GM10847 (cell line): ENCODE measurements around the gene NCKAP5.

Source experiments
- POLR2A ChIP-seq: IDR thresholded peaks from 2 replicates; pipeline ENCODE4 v1.6.1; 2011; ENCODE audit not compliant: insufficient read length; ENCODE audit errors: extremely low read depth

Gene NCKAP5

GRCh38 chr2:132715386-132716351 lies 852.6 kb downstream of the NCKAP5 start:
- no peak for TF ChIP-seq POLR2A

DNA sequence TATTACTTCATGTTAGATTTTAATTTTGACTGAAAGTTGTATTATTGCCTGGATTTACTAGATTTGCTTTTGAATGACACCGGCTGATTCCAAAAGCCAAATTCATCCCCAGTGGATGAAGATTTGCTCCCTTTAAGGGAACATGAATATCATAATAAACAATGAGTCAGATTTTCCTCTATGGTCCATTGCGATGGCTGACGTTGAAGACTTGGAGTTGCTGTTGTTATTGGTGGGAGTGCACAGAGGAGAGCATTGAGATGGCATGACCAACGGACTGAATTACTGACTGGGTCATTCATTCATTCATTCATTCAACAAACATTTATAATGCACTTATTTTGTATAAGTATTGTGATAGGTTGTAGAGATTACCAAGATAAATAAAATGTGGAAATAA lies 864.9 kb downstream of the NCKAP5 start:
- TF ChIP-seq POLR2A, result no peak

- TF ChIP-seq POLR2A, result no peak
Observed at GRCh38 chr2:132701810-132702209, 866.5 kb downstream of the NCKAP5 start.

DNA sequence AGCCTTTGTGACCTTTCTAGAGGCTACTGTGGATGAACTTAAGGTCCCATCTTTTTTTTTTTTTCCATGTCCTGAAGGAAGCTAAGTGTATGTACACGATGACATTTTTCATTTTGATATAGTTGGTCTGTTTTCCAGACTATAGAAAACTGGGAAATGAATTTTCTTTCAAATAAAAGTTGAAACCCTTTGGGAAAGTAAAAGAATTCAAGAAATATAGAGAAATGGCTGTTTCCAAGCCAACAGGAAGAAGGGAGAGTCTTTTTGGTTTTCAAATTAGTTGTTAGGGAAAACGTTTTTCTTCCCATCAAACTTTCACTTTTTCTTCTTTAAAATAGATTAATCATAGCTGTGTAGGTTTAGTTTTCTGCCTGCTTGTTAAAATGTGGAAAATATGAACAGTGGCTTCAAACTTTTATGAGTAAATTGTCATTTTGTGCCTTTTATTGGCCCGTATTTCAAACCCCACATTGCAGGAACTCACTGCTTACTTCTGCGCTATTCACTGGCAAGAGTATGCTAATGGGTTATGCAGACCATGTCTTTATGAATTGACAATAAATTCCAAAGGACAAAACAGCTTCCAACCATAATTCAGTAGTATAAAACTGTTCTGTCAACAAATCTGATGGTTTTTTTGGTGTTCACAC lies 870.6 kb downstream of the NCKAP5 start:
- no peak for TF ChIP-seq POLR2A

DNA sequence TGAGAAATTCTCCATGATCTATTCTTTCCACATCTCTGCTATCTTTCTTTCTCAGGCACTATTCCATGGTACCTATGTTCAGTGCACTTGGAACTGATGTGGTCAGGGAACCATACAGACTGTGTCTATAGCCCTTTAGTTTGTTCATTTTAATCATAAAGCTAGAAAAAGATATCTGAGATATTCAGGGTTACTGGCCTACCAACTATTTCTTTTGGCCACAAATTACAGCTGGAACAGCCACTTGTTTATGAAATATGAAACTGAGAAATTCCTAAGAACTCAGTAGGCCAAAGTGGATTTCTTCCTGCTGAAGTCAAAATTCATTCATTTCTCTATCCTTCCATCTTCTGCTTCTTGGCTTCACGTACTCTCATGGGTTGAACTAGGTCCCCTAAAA lies 875.4 kb downstream of the NCKAP5 start:
- TF ChIP-seq POLR2A, result no peak

GRCh38 chr2:132691556-132691955 lies 876.7 kb downstream of the NCKAP5 start:
- no peak for TF ChIP-seq POLR2A

DNA sequence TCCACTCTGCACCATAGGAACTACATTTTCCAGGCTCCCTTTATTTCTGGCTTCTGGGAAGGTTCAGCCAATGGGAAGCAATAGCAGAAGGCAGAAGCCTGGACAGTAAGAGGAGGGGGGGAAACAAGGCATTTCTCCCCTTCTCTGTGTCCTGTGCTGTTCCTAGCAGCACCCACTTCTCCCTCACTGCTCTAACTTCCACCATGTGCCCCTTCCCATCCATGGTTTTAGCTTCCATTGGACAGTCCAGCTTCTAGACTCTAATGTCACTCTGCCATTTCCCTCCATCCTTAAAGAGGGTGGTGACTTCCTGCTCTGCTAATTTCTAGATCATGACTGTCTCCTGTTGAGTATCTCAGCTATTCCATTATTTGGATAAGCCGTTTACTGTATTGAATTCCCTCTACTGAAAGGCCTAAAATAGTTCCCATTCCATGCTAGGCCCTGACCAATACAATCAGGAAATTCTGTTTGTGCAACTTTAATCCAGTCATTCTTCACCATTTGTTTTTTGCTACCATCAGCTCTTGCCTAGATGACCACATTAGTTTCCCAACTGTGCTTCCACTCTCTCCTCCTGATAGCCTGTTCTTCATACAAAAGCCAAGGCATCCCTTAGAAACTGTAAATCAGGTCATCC lies 877.5 kb downstream of the NCKAP5 start:
- no peak for TF ChIP-seq POLR2A

DNA sequence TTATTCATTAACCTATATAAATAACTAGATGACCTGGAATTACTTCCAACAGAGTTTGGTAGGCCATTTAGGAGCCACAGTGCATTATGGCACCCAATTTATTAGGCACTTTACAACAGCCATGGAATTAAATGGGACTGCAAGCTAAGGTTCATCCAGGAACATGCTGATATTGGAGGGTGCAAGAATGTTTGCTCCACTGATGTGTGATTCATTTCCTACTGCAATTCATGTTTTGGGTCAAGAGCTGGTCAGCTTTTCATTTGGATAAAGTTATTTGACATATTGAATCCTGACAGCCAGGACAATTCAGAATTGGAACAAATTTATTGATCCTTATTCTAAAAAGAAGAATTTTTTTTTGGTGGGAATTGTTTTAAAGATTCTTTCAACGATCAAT lies 886.5 kb downstream of the NCKAP5 start:
- no peak for TF ChIP-seq POLR2A

- no peak for TF ChIP-seq POLR2A
Observed at GRCh38 chr2:132680544-132680943, 887.7 kb downstream of the NCKAP5 start.

DNA sequence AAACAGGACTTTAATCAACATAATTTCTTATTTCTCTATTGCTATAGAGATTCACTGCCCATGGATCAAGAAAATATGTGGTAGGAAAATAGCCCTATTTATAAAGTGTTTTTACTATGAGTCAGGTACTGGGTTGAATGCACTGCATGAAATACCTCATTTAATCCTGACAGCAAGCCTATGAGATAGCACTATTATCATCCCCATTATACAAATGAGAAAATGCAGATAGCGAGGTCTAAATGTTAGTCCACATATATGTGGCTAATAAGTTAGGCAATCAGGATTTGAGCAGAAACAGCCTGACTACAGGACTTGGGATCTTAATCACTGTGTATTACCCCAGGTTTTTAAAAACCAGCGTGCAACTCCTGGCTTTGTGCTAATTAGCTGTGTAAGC lies 889.8 kb downstream of the NCKAP5 start:
- TF ChIP-seq POLR2A, result no peak

DNA sequence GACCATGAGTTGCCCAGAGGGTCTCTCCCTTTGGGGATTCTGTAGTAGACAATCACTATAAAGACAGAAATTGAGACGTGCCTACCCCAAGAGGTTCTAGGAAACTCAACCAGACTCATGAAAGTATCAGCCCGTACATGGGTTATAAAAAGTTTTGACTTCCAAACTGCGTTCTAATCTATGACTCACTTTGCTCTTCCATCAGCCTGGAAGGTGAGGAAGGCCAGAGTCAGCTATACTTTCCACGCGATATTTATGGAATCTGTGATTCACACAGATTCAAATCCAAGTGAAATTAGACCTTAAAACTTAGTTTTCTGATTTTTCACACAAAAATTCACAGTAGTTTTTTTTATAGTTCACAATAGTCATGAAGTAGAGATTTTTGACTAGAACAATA lies 890.6 kb downstream of the NCKAP5 start:
- no peak for TF ChIP-seq POLR2A

DNA sequence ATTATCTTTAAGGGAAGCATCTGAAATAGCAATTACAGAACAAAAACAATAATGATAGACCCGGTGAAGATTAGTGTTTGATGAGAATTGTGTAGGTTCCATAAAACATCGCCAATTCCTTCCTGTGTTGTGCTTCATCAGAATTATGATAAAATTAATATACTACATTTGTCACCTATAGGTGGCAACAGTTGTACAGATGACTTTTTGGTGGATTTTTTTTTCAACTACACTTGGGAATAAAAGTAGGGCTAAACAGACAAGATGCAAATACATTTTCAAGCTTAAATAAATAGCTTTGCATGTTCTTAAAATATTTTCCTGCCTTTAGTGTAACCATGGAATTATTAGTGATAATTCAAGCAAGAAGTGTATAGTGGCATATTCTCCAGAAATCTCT lies 891.3 kb downstream of the NCKAP5 start:
- no peak for TF ChIP-seq POLR2A

DNA sequence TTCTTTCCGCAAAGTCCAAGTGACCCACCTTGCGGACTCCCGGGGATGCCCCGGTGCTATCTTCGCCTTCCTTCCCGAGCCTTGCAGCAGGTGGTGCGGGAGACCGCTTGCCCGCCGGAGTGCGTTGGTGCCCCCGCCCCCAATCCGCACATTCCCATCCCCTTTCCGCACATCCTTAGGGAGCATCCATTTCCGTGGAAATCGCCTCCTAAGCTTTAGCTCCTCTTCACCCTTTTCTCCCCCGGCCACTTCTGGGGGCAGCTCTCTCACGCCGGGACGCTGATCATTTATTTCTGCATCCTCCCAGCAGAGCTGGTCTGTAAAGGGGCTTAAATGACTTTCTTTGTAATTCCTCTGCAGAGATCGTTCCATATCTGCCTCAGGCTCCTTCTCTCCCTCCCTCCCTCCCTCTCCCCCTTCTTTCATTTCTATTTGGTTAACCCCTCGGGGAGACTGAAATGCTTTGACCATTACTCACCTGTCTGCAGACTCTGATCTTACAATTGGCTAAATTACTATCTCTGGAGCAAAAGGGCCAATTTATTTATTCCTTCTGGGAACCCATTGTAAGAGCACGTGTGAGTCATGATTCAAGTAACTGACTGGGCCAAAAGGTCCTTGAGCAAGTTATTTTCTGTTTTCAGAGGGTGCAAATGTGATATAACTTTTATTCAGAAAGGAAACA lies 897.0 kb downstream of the NCKAP5 start:
- TF ChIP-seq POLR2A, result no peak

DNA sequence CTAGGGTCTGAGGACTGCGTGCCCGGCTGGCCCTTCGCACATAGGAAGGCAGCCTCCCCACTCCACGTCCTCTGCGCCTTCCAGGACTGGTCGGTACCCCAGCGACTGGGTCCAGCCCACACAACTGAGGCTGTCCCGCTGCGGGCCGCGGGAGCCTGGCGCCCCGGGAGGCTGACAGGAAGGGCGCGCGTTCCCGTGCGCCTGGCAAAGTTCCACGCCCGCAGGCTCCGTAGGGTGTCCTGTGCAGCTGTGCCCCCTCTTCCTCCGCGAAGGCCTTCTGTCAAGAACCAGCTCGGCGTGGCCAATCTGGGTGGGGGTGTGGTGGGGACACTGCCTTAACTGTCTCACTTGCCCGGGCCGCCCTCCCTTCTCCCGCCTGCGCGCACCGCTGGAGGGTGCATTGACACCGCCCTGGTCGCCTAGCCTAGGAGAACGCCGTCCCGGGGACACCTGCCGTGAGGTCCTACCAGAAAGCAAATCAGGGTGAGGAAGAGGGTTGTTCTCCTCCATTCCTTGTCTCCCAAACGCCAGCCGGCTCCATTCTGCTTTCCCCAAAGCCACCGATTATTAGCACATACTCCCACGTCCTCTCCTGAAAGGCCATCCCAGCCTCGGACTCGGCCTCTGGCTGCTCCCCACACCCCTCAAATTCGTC lies 897.6 kb downstream of the NCKAP5 start:
- no peak for TF ChIP-seq POLR2A
